SK-N-SH (cell line): Measurements from ENCODE around the gene ATP11B. TPM values are rescaled to one million over a fixed set of nuclear protein-coding genes. Genes with fewer than 3 reads are reported as not detected.

Source experiments
- CTCF ChIA-PET: fragments of 300-600, 350-600 bp; formaldehyde crosslinking; extraction: SDS; loops from one replicate; lab custom pipeline; 2021; lab: Yijun Ruan, JAX
- POLR2A ChIA-PET: fragments of 350-600 bp; sonication (Branson Sonifier 250); formaldehyde crosslinking; extraction: SDS; loops from one replicate; lab custom pipeline; 2020; ENCODE audit warnings: antibody characterized with exemption, inconsistent platforms; lab: Yijun Ruan, JAX
- DNase-seq: peaks from one replicate; pipeline ENCODE4 v3.0.0; 2012
- H2AFZ ChIP-seq: fragments of 200-600 bp; sonication (generic); 2 replicates; pipeline ENCODE4 v1.8.1; 2016; ENCODE audit warnings: antibody characterized with exemption, mild to moderate bottlenecking, low read depth
- H3F3A ChIP-seq: fragments of 200-600 bp; sonication (generic); replicated peaks from 2 replicates; pipeline ENCODE3; 2016; ENCODE audit warnings: antibody characterized with exemption, mild to moderate bottlenecking; ENCODE audit not compliant: insufficient read depth
- H3K27ac ChIP-seq, 2 experiments: fragments of 200-500 bp in 1 of 2; fragments of 200-600 bp in 1 of 2; sonication (Bioruptor generic) in 1 of 2; sonication (generic), shearing (Covaris generic) in 1 of 2; 2 replicates each; pipeline versions ENCODE4 v1.5.1 to v1.6.1; 2014 to 2016; ENCODE audit warnings: low read depth in 2 of 2, inconsistent platforms in 1 of 2, low read length in 1 of 2, mild to moderate bottlenecking in 1 of 2, mixed read lengths in 1 of 2
- H3K27me3 ChIP-seq: fragments of 200-600 bp; sonication (generic), shearing (Covaris generic); 2 replicates; pipeline ENCODE4 v1.6.1; 2016; ENCODE audit warnings: mixed run types; ENCODE audit not compliant: insufficient read depth
- H3K36me3 ChIP-seq, 2 experiments: fragments of 200-500 bp in 1 of 2; fragments of 200-600 bp in 1 of 2; sonication (Bioruptor generic) in 1 of 2; sonication (generic) in 1 of 2; replicated peaks in 1 of 2; 2 replicates each; pipeline versions ENCODE3 to v1.5.1; 2014 to 2016; ENCODE audit warnings: low read length in 1 of 2, mild to moderate bottlenecking in 1 of 2; ENCODE audit not compliant: insufficient read depth in 2 of 2, control insufficient read depth in 1 of 2
- H3K4me1 ChIP-seq, 2 experiments: fragments of 200-500 bp in 1 of 2; fragments of 200-600 bp in 1 of 2; sonication (Bioruptor generic) in 1 of 2; sonication (generic), shearing (Covaris generic) in 1 of 2; 2 replicates each; pipeline versions ENCODE4 v1.5.1 to v1.6.1; 2014 to 2016; ENCODE audit warnings: low read depth in 1 of 2, low read length in 1 of 2, mixed run types in 1 of 2; ENCODE audit not compliant: insufficient read depth in 2 of 2, control insufficient read depth in 1 of 2
- H3K4me2 ChIP-seq: fragments of 200-600 bp; sonication (generic), shearing (Covaris generic); 2 replicates; pipeline ENCODE4 v1.6.1; 2017; ENCODE audit warnings: mixed run types
- H3K4me3 ChIP-seq, 2 experiments: fragments of 200-500 bp in 1 of 2; fragments of 200-600 bp in 1 of 2; sonication (Bioruptor generic) in 1 of 2; sonication (generic), shearing (Covaris generic) in 1 of 2; 2 replicates each; pipeline versions ENCODE4 v1.5.1 to v1.8.1; 2014 to 2016; ENCODE audit warnings: low read depth in 2 of 2, inconsistent platforms in 1 of 2, low read length in 1 of 2, mild to moderate bottlenecking in 1 of 2, mixed read lengths in 1 of 2, moderate library complexity in 1 of 2
- H3K79me2 ChIP-seq: fragments of 200-600 bp; sonication (generic); 2 replicates; pipeline ENCODE4 v1.8.1; 2017; ENCODE audit warnings: mild to moderate bottlenecking; ENCODE audit not compliant: insufficient read depth
- H3K9ac ChIP-seq: fragments of 200-600 bp; sonication (generic); 2 replicates; pipeline ENCODE4 v1.6.1; 2017; ENCODE audit warnings: mixed run types
- H3K9me2 ChIP-seq: fragments of 200-600 bp; sonication (generic); 2 replicates; pipeline ENCODE4 v1.6.1; 2017; ENCODE audit warnings: mixed run types
- H3K9me3 ChIP-seq: fragments of 200-600 bp; sonication (generic); 2 replicates; pipeline ENCODE4 v1.6.1; 2017; ENCODE audit warnings: mixed run types, mild to moderate bottlenecking, moderate library complexity
- H4K20me1 ChIP-seq: fragments of 200-600 bp; sonication (generic); 2 replicates; pipeline ENCODE4 v1.6.1; 2017; ENCODE audit warnings: mild to moderate bottlenecking, mixed run types; ENCODE audit not compliant: insufficient read depth
- CTCF ChIP-seq: fragments of 200-600 bp; sonication (generic); IDR thresholded peaks from 2 replicates; pipeline ENCODE4 v1.6.1; 2017; ENCODE audit warnings: antibody characterized with exemption, mild to moderate bottlenecking, moderate library complexity
- EP300 ChIP-seq, 2 experiments: IDR thresholded peaks; 2 replicates each; pipeline versions ENCODE4 v1.4.0 to v1.6.1; 2012; ENCODE audit warnings: borderline replicate concordance in 1 of 2, low read depth in 1 of 2, low read length in 1 of 2
- GATA2 ChIP-seq: sonication (generic); formaldehyde crosslinking; IDR thresholded peaks from 2 replicates; pipeline ENCODE4 v1.5.0; 2020; ENCODE audit warnings: mild to moderate bottlenecking, missing genetic modification reagents
- JUND ChIP-seq: IDR thresholded peaks from 2 replicates; pipeline ENCODE4 v1.4.0; 2012
- NRF1 ChIP-seq: IDR thresholded peaks from 2 replicates; pipeline ENCODE4 v1.6.1; 2012; ENCODE audit warnings: low read depth, mild to moderate bottlenecking, low read length
- RCOR1 ChIP-seq: fragments of 150-350 bp; IDR thresholded peaks from 2 replicates; pipeline ENCODE4 v1.6.1; 2017; ENCODE audit warnings: antibody characterized with exemption, low read length
- RFX5 ChIP-seq: IDR thresholded peaks from 2 replicates; pipeline ENCODE4 v1.6.1; 2012; ENCODE audit warnings: mild to moderate bottlenecking, improper control_type of control experiment, low read length
- SIN3A ChIP-seq: IDR thresholded peaks from 2 replicates; pipeline ENCODE4 v1.6.1; 2012; ENCODE audit warnings: low read depth, mild to moderate bottlenecking, low read length, moderate library complexity, borderline replicate concordance
- TAF1 ChIP-seq: IDR thresholded peaks from 2 replicates; pipeline ENCODE4 v1.6.1; 2012; ENCODE audit warnings: low read depth, mild to moderate bottlenecking, low read length, moderate library complexity, borderline replicate concordance
- TCF12 ChIP-seq: IDR thresholded peaks from 2 replicates; pipeline ENCODE4 v1.4.0; 2012
- USF1 ChIP-seq: IDR thresholded peaks from 2 replicates; pipeline ENCODE4 v1.4.0; 2012; ENCODE audit warnings: low read depth, borderline replicate concordance
- USF2 ChIP-seq: fragments of 150-350 bp; IDR thresholded peaks from 2 replicates; pipeline ENCODE4 v1.6.1; 2017; ENCODE audit warnings: antibody characterized with exemption, low read length, low read depth, borderline replicate concordance
- ZBTB33 ChIP-seq: IDR thresholded peaks from 2 replicates; pipeline ENCODE4 v1.4.0; 2012; ENCODE audit warnings: low read depth, borderline replicate concordance
- WGBS: methylation state at CpG from one replicate; pipeline ENCODE4 v1.1.6; 2017; ENCODE audit warnings: low lambda C conversion rate; 5-methylcytosine and 5-hydroxymethylcytosine counted together
- polyA plus RNA-seq, 3 experiments: library from polyadenylated mRNA; depleted of rRNA; stranded (reverse); fragments of >200 nt; gene quantifications; 2 replicates each; pipeline ENCODE4 v1.2.3, GENCODE V29; 2012

The ATP11B gene
- polyA plus RNA-seq, 1 of the 3 experiments (the other 2 are of a cell fraction) = 8.7 TPM

DNA sequence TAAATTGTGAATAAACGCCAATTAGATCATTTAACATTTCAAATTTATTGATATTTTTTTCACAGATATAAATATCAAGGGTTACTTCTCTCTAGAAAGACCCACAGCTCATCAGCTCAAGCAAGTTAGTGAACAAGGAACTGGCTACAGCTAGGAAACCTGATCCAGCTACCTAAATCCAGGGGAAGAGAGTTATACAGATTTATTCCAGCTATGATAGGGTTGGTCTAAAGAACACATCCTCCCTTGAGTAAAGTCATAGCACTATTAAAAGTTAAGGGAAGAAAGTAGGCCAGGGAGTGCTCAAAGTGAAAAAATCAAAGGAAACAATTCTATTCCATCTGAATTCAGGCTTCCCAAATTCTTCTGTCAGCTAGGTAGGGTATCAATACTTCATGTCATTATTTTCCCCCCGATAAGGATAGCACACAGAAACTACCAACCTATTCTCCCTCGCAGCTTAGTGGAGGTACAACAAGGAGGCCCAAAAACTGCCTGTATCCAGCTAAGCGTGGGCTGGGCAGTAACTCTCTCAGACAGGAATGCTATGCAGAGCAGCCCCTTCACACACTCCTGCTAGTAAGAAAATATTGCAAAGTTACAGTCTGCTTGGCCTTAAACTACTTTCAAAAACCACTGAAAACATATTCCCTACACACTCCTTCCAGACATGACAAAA lies 143.1 kb downstream of the ATP11B start:
- Histone ChIP-seq H4K20me1 (no peaks in the 10 kb centered on the region), H3K4me2 (no peak overlapping the region), H3K27ac (no peak overlapping the region), H3F3A (no peaks in the 10 kb centered on the region), H3K79me2 (no peaks in the 10 kb centered on the region), H3K4me1 (no peaks in the 10 kb centered on the region; a peak in 1 of 4 replicates), H3K36me3 (peaks cover 10 to 32% of the 10 kb centered on the region in 2 experiments), H3K9ac (no peak overlapping the region), H3K4me3 (no peak overlapping the region), H3K9me2 (no peaks in the 10 kb centered on the region), H3K9me3 (peaks cover 3% of the 10 kb centered on the region; the same call in 1 of the 2 replicates), H2AFZ (no peak overlapping the region), H3K27me3 (no peaks in the 10 kb centered on the region)
- WGBS = 98% methylated on average over 4 of the region's 4 CpGs
- DNase-seq = no peak
- CTCF ChIA-PET = interaction anchor here (0.8 to 1.0 kb wide), 2 partner anchors 27 to 28 kb away, joined by 3 read pairs; no protein-coding TSS in a partner anchor
- TF ChIP-seq EP300 (IDR thresholded peaks at IDR 0.05; ENCODE audit: borderline replicate concordance in 1 of 2, low read depth in 1 of 2, low read length in 1 of 2) (no peak), CTCF (no peak), USF1 (no peak), USF2 (no peak), GATA2 (CRISPR knock-in tag) (no peak), TAF1 (no peak), ZBTB33 (no peak), RCOR1 (no peak), JUND (no peak), NRF1 (no peak), TCF12 (no peak), SIN3A (no peak), RFX5 (no peak)
- POLR2A ChIA-PET = no interaction called here
